GM13977 (cell line): Measurements from ENCODE around the gene LIMK2.
"Not testable (repeated sequence)": the region's sequence is repeated elsewhere in the genome, so short reads cannot be mapped to it uniquely, and the experiment has no call there.

Experiments
- DNase-seq: peaks from one replicate; pipeline ENCODE4 v3.0.0; 2012; ENCODE audit warnings: low spot score
- in situ Hi-C: fragments of 300-500 bp; cut with MboI; formaldehyde crosslinking; loops from one replicate; pipeline ENCODE4 v1.12.0; 2022; ENCODE audit warnings: low sequenced_read_pairs, low pct_unique_long_range_greater_than_20kb, mixed read lengths, inconsistent platforms; ENCODE audit not compliant: unreplicated experiment
- TF ChIP-seq, protein P1 (sequence below): IDR thresholded peaks from 2 replicates; pipeline ENCODE4 v1.5.1; 2012; ENCODE audit warnings: mild to moderate bottlenecking, control low read depth; ENCODE audit not compliant: insufficient read depth; ENCODE audit errors: extremely low read depth, missing control alignments

Gene LIMK2

GRCh38 chr22:31178859-31179258, 33.2 kb upstream of the LIMK2 start:
- DNase-seq: no peak
- in situ Hi-C loops: no loop called here
- TF ChIP-seq, protein P1, sequence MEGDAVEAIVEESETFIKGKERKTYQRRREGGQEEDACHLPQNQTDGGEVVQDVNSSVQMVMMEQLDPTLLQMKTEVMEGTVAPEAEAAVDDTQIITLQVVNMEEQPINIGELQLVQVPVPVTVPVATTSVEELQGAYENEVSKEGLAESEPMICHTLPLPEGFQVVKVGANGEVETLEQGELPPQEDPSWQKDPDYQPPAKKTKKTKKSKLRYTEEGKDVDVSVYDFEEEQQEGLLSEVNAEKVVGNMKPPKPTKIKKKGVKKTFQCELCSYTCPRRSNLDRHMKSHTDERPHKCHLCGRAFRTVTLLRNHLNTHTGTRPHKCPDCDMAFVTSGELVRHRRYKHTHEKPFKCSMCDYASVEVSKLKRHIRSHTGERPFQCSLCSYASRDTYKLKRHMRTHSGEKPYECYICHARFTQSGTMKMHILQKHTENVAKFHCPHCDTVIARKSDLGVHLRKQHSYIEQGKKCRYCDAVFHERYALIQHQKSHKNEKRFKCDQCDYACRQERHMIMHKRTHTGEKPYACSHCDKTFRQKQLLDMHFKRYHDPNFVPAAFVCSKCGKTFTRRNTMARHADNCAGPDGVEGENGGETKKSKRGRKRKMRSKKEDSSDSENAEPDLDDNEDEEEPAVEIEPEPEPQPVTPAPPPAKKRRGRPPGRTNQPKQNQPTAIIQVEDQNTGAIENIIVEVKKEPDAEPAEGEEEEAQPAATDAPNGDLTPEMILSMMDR: no peak

DNA sequence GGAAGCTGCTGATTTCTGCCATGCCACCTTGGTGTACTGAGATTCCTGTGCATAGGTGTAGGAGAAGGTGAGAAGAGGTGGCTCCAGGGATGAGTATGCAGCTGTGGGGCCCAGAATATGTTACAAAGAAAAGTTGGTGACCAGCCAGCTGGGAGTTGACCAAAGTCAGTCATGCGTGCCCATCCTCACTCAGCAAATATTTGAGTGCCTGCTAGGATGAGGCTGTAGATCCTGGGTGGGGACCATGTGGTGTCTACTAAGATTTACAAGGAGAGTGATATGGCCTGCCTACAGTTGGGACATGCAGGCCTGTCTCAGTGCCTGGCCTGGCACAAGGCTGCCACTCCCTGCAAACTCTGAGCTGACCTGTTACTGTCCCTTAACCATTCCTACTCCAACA, 32.8 kb upstream of the LIMK2 start:
- in situ Hi-C loops: no loop called here
- DNase-seq: no peak
- TF ChIP-seq, protein P1: no peak

- no peak for DNase-seq
- in situ Hi-C loops: no loop called here
- TF ChIP-seq, protein P1: no peak
Measured at GRCh38 chr22:31184015-31184414, 28.1 kb upstream of the LIMK2 start.

- TF ChIP-seq, protein P1: no peak
- DNase-seq: no peak
- in situ Hi-C loops: no loop called here
Measured at GRCh38 chr22:31185056-31185455, 27.0 kb upstream of the LIMK2 start.

DNA sequence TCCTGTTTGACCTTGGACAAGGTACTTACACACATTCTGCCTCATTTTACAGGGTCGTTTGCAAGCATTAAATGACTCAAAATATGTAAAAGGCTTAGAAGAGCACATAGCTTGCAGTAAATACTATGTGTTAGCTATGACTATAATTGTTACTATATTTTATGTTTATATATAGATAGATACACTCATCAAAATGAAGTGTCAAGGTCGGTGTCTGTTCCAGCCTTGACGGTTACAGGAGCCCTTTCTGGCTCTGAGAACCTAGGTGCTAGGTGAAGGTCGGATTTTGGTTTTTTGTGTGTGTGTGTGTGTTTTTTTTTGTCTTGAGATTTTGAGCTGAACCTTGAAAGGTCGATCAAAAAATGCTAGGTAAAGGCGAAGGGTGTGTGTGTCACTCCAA, 24.5 kb upstream of the LIMK2 start:
- TF ChIP-seq, protein P1: no peak
- no peak for DNase-seq
- in situ Hi-C loops: no loop called here

GRCh38 chr22:31192513-31192912, 19.6 kb upstream of the LIMK2 start:
- TF ChIP-seq, protein P1: no peak
- in situ Hi-C loops: no loop called here
- no peak for DNase-seq

DNA sequence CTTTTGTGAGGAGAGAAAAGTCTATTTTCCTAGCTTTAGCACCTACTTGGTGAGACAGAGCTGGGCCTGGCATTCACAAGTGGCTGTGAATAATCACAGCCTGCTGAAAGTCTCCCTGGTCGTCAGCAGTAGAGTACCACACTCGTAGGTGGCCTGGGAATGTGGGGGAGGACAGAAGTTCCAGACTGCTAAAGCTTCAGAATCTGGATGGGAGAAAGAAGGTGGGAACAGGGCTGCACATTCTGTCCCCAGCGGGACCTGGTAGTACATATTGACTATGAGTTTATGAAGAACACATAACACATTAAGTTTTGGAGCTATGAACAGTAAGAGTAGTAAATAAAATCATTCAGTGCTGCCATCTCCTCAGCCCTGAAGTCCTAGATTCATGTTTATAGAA, 19.0 kb upstream of the LIMK2 start:
- TF ChIP-seq, protein P1: no peak
- DNase-seq: no peak
- in situ Hi-C loops: no loop called here

GRCh38 chr22:31194681-31195080, 17.4 kb upstream of the LIMK2 start:
- in situ Hi-C loops, DNase-seq: not testable (repeated sequence)
